ENCODE measurements around the gene SH3GL1.
"Not testable (repeated sequence)": the region's sequence is repeated elsewhere in the genome, so short reads cannot be mapped to it uniquely, and the experiment has no call there.

Gene SH3GL1

GRCh38 chr19:4334929-4335570 is 65.3 kb downstream of the SH3GL1 start:
- no peak for TF ChIP-seq CTCF (conservative IDR thresholded peaks at IDR 0.05; ENCODE audit: low read depth, low read length)
- DNase-seq (ENCODE audit: low read depth), result no peak
- no peak overlapping the region for H3K4me3 ChIP-seq (ENCODE audit: low read length)

DNA sequence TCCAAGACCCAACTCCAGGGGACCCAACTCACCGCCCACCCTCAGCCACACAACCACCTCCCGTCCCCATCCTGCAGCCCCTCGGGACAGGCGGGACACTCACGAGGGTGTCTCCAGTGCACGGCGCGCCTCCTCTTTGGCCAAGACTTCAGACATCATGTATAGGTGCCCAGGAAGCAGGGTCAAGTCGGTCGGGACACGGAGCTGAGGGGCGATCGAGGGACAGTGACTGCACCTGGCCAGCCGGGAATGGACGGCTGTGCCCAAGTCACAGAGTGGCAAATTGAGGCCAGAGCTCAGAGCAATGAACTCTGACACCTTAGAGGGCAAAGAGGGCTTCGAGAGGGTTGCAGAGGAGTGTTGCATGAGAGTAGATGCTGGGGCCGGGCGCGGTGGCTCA is 70.5 kb downstream of the SH3GL1 start:
- no peak overlapping the region for H3K4me3 ChIP-seq (ENCODE audit: low read length)
- TF ChIP-seq CTCF (conservative IDR thresholded peaks at IDR 0.05; ENCODE audit: low read depth, low read length), result no peak
- DNase-seq (ENCODE audit: low read depth), result no peak

- peak overlapping the region; percentile 50 for H3K4me3 ChIP-seq (ENCODE audit: low read length)
- DNase-seq (ENCODE audit: low read depth), result not testable (repeated sequence)
Observed at GRCh38 chr19:4328991-4329681, 71.2 kb downstream of the SH3GL1 start.

- TF ChIP-seq CTCF (conservative IDR thresholded peaks at IDR 0.05; ENCODE audit: low read depth, low read length), result no peak
- H3K4me3 ChIP-seq (ENCODE audit: low read length), result peak overlapping the region; percentile 50
- DNase-seq (ENCODE audit: low read depth), result peak; percentile 51
Observed at GRCh38 chr19:4328243-4328990, 71.9 kb downstream of the SH3GL1 start.

DNA sequence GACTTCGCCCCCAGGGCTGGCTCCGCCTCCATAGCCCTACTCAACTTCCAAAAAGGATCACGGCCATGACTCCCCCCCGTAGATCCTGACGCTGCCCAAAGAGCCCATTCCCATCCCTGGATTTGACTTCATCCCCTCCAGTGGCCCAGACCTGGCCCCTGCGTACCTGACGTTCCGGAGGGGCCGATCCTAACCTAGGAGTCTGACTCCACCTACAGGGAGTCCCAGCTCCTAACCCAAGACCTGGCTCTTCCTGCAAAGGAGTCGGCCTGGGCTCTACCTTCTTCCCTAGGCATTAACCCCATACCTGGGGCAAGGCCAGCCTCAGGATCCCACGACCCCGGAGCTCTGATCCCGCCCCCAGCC is 72.5 kb downstream of the SH3GL1 start:
- no peak for DNase-seq (ENCODE audit: low read depth)
- no peak for TF ChIP-seq CTCF (conservative IDR thresholded peaks at IDR 0.05; ENCODE audit: low read depth, low read length)

DNA sequence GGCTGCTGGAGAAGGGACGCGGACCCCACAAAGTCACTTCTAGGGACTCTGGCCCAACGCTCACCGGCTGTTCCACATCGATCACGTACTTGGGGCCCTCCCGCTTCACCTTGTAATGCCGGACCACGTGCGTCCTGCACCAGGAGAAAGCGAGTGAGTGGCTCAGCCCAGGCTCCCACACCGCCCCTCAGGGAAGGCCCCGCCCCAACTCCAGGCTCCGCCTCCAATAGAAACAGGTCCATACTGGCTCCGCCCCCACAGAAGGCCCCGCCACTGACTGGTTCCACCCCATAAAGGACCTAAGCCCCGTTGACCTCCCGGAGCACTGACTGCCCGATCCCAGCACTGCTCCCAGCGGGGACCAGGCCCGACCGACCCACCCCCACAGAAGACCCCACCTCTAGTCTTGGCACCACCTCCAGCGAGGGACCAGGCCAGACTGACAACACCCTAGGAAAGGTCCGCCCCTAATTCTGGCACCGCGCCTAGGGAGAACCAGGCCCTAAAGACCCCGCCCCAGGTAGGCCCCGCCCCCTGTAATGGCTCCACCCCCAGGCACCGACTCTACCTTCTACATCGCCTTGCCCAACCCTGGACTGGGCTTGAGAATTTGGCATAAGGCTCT is 73.0 kb downstream of the SH3GL1 start:
- peak; percentile 25 for DNase-seq (ENCODE audit: low read depth)
- peak overlapping the region; percentile 8 for H3K4me3 ChIP-seq (ENCODE audit: low read length)
- no peak for TF ChIP-seq CTCF (conservative IDR thresholded peaks at IDR 0.05; ENCODE audit: low read depth, low read length)

More for the DNA sequence above, 72.5 kb downstream of the SH3GL1 start:
- H3K4me3 ChIP-seq (ENCODE audit: low read length), result peak overlapping the region; percentile 14

- H3K4me3 ChIP-seq (ENCODE audit: low read length), result peak overlapping the region; percentile 8
- TF ChIP-seq CTCF (conservative IDR thresholded peaks at IDR 0.05; ENCODE audit: low read depth, low read length), result no peak
- no peak for DNase-seq (ENCODE audit: low read depth)
Observed at GRCh38 chr19:4326837-4327251, 73.5 kb downstream of the SH3GL1 start.

All from retinal pigment epithelial cell (primary cell).